ENCODE data around the gene ADORA1. TPM values are rescaled to one million over a fixed set of nuclear protein-coding genes. Genes with fewer than 3 reads are reported as not detected.
A peak's percentile ranks its signal among the peaks of the same experiment; 100 is the strongest.

The ADORA1 gene
- polyA plus RNA-seq, 3 donors = 0.13 to 1.1 TPM; not detected in 1

GRCh38 chr1:203171341-203172183, 44.0 kb downstream of the ADORA1 start:
- Histone ChIP-seq H3K36me3 (replicated peaks in 1 of 2; ENCODE audit: control insufficient read depth in 1 of 2, insufficient read depth in 2 of 2, low read length in 2 of 2) (no peaks in the 10 kb centered on the region), H3K9ac (ENCODE audit: insufficient read depth, low read length, poor library complexity, severe bottlenecking) (no peak overlapping the region), H2AFZ (ENCODE audit: insufficient read depth, low read depth, low read length, poor library complexity, severe bottlenecking) (no peak overlapping the region), H3K27ac (ENCODE audit: low read depth in 1 of 2, low read length in 2 of 2) (no peak overlapping the region), H3K9me3 (replicated peaks in 1 of 2; ENCODE audit: control insufficient read depth in 1 of 2, insufficient read depth in 1 of 2, low read length in 2 of 2) (no peaks in the 10 kb centered on the region), H3K27me3 (ENCODE audit: control insufficient read depth in 2 of 2, insufficient read depth in 2 of 2, low read length in 2 of 2) (no peaks in the 10 kb centered on the region), H3K4me1 (ENCODE audit: control insufficient read depth in 1 of 2, insufficient read depth in 2 of 2, low read length in 2 of 2) (peaks cover 22 to 23% of the 10 kb centered on the region in 2 donors), H3K79me2 (ENCODE audit: insufficient read depth, low read length) (no peaks in the 10 kb centered on the region), H3K4me3 (replicated peaks in 1 of 3; ENCODE audit: low read depth in 2 of 3, low read length in 3 of 3) (no peak overlapping the region), H3K4me2 (replicated peaks; ENCODE audit: extremely low read depth, low read length, poor library complexity, severe bottlenecking) (no peak overlapping the region), H4K20me1 (ENCODE audit: insufficient read depth, low read length) (no peaks in the 10 kb centered on the region)
- H3K27ac Mint-ChIP-seq = no peak overlapping the region
- WGBS (ENCODE audit: insufficient coverage) = 93% methylated on average over 18 of the region's 22 CpGs
- DNase-seq = no peak
- peaks cover 0 to 3% (median 0%) of the 10 kb centered on the region in 7 donors for H3K9me3 Mint-ChIP-seq
- intact Hi-C loops (cut with micrococcal nuclease) = loop anchor here in 1 of 2 donors (5.0 kb wide), 2 partner anchors 46 to 54 kb away; no protein-coding TSS in a partner anchor
- H3K36me3 Mint-ChIP-seq = no peaks in the 10 kb centered on the region
- H3K4me3 Mint-ChIP-seq = no peak overlapping the region
- no peak for TF ChIP-seq CTCF (IDR thresholded peaks at IDR 0.05)
- H3K27me3 Mint-ChIP-seq (ENCODE audit: low read depth in 3 of 3) = peaks cover 9 to 15% (median 15%) of the 10 kb centered on the region in 3 donors
- peaks cover 37% of the 10 kb centered on the region for H3K4me1 Mint-ChIP-seq

- Histone ChIP-seq H4K20me1 (ENCODE audit: insufficient read depth, low read length) (no peaks in the 10 kb centered on the region), H3K4me3 (replicated peaks in 1 of 3; ENCODE audit: low read depth in 2 of 3, low read length in 3 of 3) (no peak overlapping the region), H3K79me2 (ENCODE audit: insufficient read depth, low read length) (no peaks in the 10 kb centered on the region), H3K9ac (ENCODE audit: insufficient read depth, low read length, poor library complexity, severe bottlenecking) (no peak overlapping the region), H3K36me3 (replicated peaks in 1 of 2; ENCODE audit: control insufficient read depth in 1 of 2, insufficient read depth in 2 of 2, low read length in 2 of 2) (no peaks in the 10 kb centered on the region), H3K27me3 (ENCODE audit: control insufficient read depth in 2 of 2, insufficient read depth in 2 of 2, low read length in 2 of 2) (no peaks in the 10 kb centered on the region), H2AFZ (ENCODE audit: insufficient read depth, low read depth, low read length, poor library complexity, severe bottlenecking) (no peak overlapping the region), H3K4me1 (ENCODE audit: control insufficient read depth in 1 of 2, insufficient read depth in 2 of 2, low read length in 2 of 2) (peaks cover 30 to 31% of the 10 kb centered on the region in 2 donors), H3K9me3 (replicated peaks in 1 of 2; ENCODE audit: control insufficient read depth in 1 of 2, insufficient read depth in 1 of 2, low read length in 2 of 2) (no peaks in the 10 kb centered on the region), H3K27ac (ENCODE audit: low read depth in 1 of 2, low read length in 2 of 2) (no peak overlapping the region), H3K4me2 (replicated peaks; ENCODE audit: extremely low read depth, low read length, poor library complexity, severe bottlenecking) (no peak overlapping the region)
- Mint-ChIP-seq H3K27ac (peak overlapping the region in 2 of 7 donors; percentile 8 to 23), H3K4me3 (peak overlapping the region in 1 of 2 donors; percentile 15), H3K9me3 (peaks cover 0 to 3% (median 0%) of the 10 kb centered on the region in 7 donors), H3K36me3 (no peaks in the 10 kb centered on the region), H3K4me1 (peaks cover 41% of the 10 kb centered on the region), H3K27me3 (ENCODE audit: low read depth in 3 of 3) (peaks cover 9 to 15% (median 11%) of the 10 kb centered on the region in 3 donors)
- DNase-seq = peak; percentile 29 to 50 (median 45)
- WGBS (ENCODE audit: insufficient coverage) = 54% methylated on average over 6 of the region's 8 CpGs
- peak; percentile 98 for TF ChIP-seq CTCF (IDR thresholded peaks at IDR 0.05)
- intact Hi-C loops (cut with micrococcal nuclease) = loop anchor here in 1 of 2 donors (5.0 kb wide), 2 partner anchors 45 to 55 kb away; no protein-coding TSS in a partner anchor
Observed at GRCh38 chr1:203172184-203173010, 44.9 kb downstream of the ADORA1 start.

Data from CD14-positive monocyte (primary cell).